ENCODE data around the gene RBM20.

The RBM20 gene

GRCh38 chr10:110871298-110872084, 227.4 kb downstream of the RBM20 start, which contains the start of gene PDCD4:
Gene PDCD4 (plus strand): TSS chr10:110871928. CDS start chr10:110876028, 4,100 bp downstream.
- DNase-seq (ENCODE audit: low spot score), result peak; percentile 80

GRCh38 chr10:110872145-110872983, 228.2 kb downstream of the RBM20 start:
- peak; percentile 63 for DNase-seq (ENCODE audit: low spot score)

GRCh38 chr10:110872984-110873923, 229.1 kb downstream of the RBM20 start:
- no peak for DNase-seq (ENCODE audit: low spot score)

GRCh38 chr10:110873951-110874350, 229.8 kb downstream of the RBM20 start:
- no peak for DNase-seq (ENCODE audit: low spot score)

- no peak for DNase-seq (ENCODE audit: low spot score)
These were observed 231.9 kb downstream of the RBM20 start for GRCh38 chr10:110876000-110876399.

GRCh38 chr10:110876788-110877187, 232.7 kb downstream of the RBM20 start:
- no peak for DNase-seq (ENCODE audit: low spot score)

GRCh38 chr10:110880012-110880411, 235.9 kb downstream of the RBM20 start:
- no peak for DNase-seq (ENCODE audit: low spot score)

GRCh38 chr10:110881247-110881646, 237.1 kb downstream of the RBM20 start:
- DNase-seq (ENCODE audit: low spot score), result no peak

GRCh38 chr10:110881905-110882304, 237.8 kb downstream of the RBM20 start:
- no peak for DNase-seq (ENCODE audit: low spot score)

- no peak for DNase-seq (ENCODE audit: low spot score)
These were observed 239.8 kb downstream of the RBM20 start for GRCh38 chr10:110883924-110884323.

- no peak for DNase-seq (ENCODE audit: low spot score)
These were observed 242.0 kb downstream of the RBM20 start for GRCh38 chr10:110885932-110886674.

GRCh38 chr10:110887560-110887959, 243.4 kb downstream of the RBM20 start:
- DNase-seq (ENCODE audit: low spot score), result no peak

Measured in hematopoietic multipotent progenitor cell treated with erythropoietin and hydrocortisone succinate and interleukin-3 and kit ligand, for 15 days (in vitro differentiated cells).